Endothelial cell of umbilical vein (primary cell): Measurements from ENCODE around the gene SOWAHD.

ENCODE experiments used
- CTCF ChIP-seq, 2 donors: IDR thresholded peaks; 1 replicate in 1 of 2; 2 replicates in 1 of 2; pipeline ENCODE4 v1.5.1; 2011; ENCODE audit warnings: low read length in 2 of 2, mild to moderate bottlenecking in 2 of 2, moderate library complexity in 2 of 2, control low read depth in 1 of 2, inconsistent platforms in 1 of 2, low read depth in 1 of 2; ENCODE audit not compliant: insufficient read depth in 1 of 2; ENCODE audit errors: extremely low read depth in 1 of 2
- EZH2 ChIP-seq: IDR thresholded peaks from 2 replicates; pipeline ENCODE4 v1.6.1; 2012; ENCODE audit warnings: borderline replicate concordance, low read depth, mild to moderate bottlenecking, moderate library complexity, low read length, inconsistent platforms; ENCODE audit not compliant: severe bottlenecking
- MAX ChIP-seq: IDR thresholded peaks from 2 replicates; pipeline ENCODE4 v1.6.1; 2011; ENCODE audit not compliant: insufficient read depth, insufficient read length
- POLR2A ChIP-seq: IDR thresholded peaks from 2 replicates; pipeline ENCODE4 v1.6.1; 2012; ENCODE audit warnings: low read depth, mild to moderate bottlenecking, control low read depth, low read length

- no peak for TF ChIP-seq CTCF (IDR thresholded peaks at IDR 0.05; ENCODE audit: extremely low read depth in 1 of 2, insufficient read depth in 1 of 2, low read depth in 1 of 2, low read length in 2 of 2)
- no peak for TF ChIP-seq POLR2A
- no peak for TF ChIP-seq EZH2
- no peak for TF ChIP-seq MAX
Observed at GRCh38 chrX:119721926-119722325, 36.5 kb upstream of the SOWAHD start.
